ENCODE measurements around the gene LGALS3BP.

GRCh38 chr17:78991906-78992532, 12.3 kb upstream of the LGALS3BP start:
- no peak for TF ChIP-seq CTCF (IDR thresholded peaks at IDR 0.05)
- no peak for TF ChIP-seq POLR2A (IDR thresholded peaks at IDR 0.05)

All from body of pancreas (tissue), 4 donors.